ENCODE results near the gene SLC35F3.

DNA sequence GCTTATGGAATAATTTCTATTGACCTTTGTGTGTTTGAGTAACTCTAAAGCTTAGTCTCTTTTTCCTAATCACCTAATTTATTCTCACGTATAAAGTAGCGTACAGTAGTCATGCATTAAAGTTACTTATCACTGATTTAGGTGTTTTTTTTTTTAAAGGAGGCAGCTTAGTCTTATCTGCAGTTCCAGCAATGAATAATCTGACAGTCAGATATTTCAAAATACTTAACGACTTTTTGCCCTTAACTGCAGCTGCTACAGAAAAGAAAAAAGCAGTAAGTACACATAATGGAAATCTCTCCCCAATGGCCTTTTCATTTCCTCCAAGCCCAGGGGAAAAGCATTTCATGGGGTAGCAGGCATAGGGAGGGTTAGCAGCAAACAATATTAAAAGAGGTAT, 54.6 kb downstream of the SLC35F3 start:
- TF ChIP-seq CTCF (optimal IDR thresholded peaks at IDR 0.05 in 1 of 3, IDR thresholded peaks at IDR 0.05 in 1 of 3, conservative IDR thresholded peaks at IDR 0.05 in 1 of 3; ENCODE audit: extremely low read depth in 1 of 3, insufficient read depth in 2 of 3, low read length in 3 of 3): no peak
- TF ChIP-seq EZH2 (IDR thresholded peaks at IDR 0.05; ENCODE audit: low read length): no peak
